Muscle of leg (tissue), 11 donors: ENCODE results near the gene LMO1. TPM values are rescaled to one million over a fixed set of nuclear protein-coding genes. Genes with fewer than 3 reads are reported as not detected.

Experiments
- DNase-seq: peaks from one replicate; pipeline ENCODE4 v3.0.0; 2013
- H3K27ac ChIP-seq: one replicate; pipeline ENCODE4 v1.5.1; 2013; ENCODE audit warnings: mild to moderate bottlenecking, low read length, control low read depth
- H3K27me3 ChIP-seq: one replicate; pipeline ENCODE4 v1.6.1; 2013; ENCODE audit warnings: low read length; ENCODE audit not compliant: control insufficient read depth, insufficient read depth
- H3K36me3 ChIP-seq: one replicate; pipeline ENCODE4 v1.6.1; 2013; ENCODE audit warnings: low read length; ENCODE audit not compliant: control insufficient read depth, insufficient read depth
- H3K4me1 ChIP-seq: one replicate; pipeline ENCODE4 v1.6.1; 2013; ENCODE audit warnings: low read length; ENCODE audit not compliant: control insufficient read depth, insufficient read depth
- H3K4me3 ChIP-seq: one replicate; pipeline ENCODE4 v1.5.1; 2013; ENCODE audit warnings: low read length, control low read depth
- H3K9me3 ChIP-seq: replicated peaks from 2 replicates; pipeline ENCODE4 v1.6.1; 2013; ENCODE audit warnings: low read depth, low read length; ENCODE audit not compliant: control insufficient read depth
- WGBS: methylation state at CpG from one replicate; pipeline ENCODE4 v1.1.5; 2013; ENCODE audit warnings: missing lambda C conversion rate; ENCODE audit not compliant: insufficient coverage; 5-methylcytosine and 5-hydroxymethylcytosine counted together
- polyA plus RNA-seq, 8 donors: library from polyadenylated mRNA; unstranded; fragments of 120-200 nt; gene quantifications; one replicate each; pipeline versions ENCODE4 v1.2.1 to v1.2.3, GENCODE V29; 2013; ENCODE audit warnings: inconsistent platforms in 1 of 8, low replicate concordance in 1 of 8; ENCODE audit not compliant: insufficient read length in 8 of 8, insufficient read depth in 1 of 8
- total RNA-seq: library from RNA; stranded (reverse); fragments of 120-200 nt; gene quantifications from one replicate; pipeline ENCODE4 v1.2.4, GENCODE V29; 2013

Gene LMO1
- total and polyA plus RNA-seq, 9 donors, result 0.59 to 3.4 (median 2.0) TPM

DNA sequence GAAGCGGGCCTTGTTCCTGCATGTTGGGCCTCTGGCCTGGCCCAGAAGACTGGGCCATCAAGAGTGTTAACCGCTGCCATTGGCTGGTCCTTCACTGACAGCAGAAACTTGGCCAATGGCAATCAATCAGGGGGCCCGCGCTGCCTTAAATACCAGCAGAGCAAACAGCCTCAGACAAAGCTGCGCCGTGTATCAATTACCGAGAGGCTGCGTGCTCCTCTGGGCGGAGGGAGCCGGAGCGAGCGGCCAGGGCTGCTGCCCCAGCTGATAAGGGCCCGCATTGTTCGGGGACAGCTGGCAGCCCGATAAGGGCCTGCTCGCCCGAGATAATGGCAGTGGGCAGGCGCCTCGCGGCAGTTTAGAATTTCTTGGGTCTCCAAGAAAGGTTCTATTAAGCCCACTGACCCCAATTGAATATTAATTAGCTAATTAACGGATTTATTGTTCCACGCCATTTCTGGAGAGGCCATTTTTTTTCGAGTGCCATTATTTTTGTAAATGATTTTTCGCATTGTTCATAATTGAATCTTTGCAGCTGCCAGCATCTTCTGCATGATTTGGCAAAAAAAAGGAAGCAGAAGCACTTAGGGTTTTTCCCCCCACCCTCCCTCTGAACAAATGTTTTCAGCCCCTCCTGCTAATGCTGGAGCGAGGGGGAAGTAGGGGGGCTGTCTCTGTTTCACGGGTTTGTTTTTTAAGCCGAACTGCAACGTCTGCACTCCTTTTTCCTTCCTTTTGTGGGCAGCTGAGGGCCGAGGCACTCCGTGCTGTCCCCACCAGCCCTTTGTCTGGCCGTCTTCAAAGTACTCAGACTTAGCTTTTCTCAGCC, 57.2 kb downstream of the LMO1 start:
- WGBS, result 52% methylated on average over 12 of the region's 31 CpGs
- H3K9me3 ChIP-seq, result no peaks in the 10 kb centered on the region
- H3K27ac ChIP-seq, result peak overlapping the region; percentile 75
- no peaks in the 10 kb centered on the region for H3K27me3 ChIP-seq
- no peaks in the 10 kb centered on the region for H3K36me3 ChIP-seq
- H3K4me1 ChIP-seq, result peaks cover 25% of the 10 kb centered on the region
- peak overlapping the region; percentile 19 for H3K4me3 ChIP-seq
- DNase-seq, result peak; percentile 82

GRCh38 chr11:8205566-8205965, 58.1 kb downstream of the LMO1 start:
- Histone ChIP-seq H3K4me1 (peaks cover 26% of the 10 kb centered on the region), H3K9me3 (no peaks in the 10 kb centered on the region), H3K4me3 (no peak overlapping the region), H3K27ac (no peak overlapping the region), H3K36me3 (no peaks in the 10 kb centered on the region), H3K27me3 (no peaks in the 10 kb centered on the region)
- 74% methylated on average over 4 of the region's 8 CpGs for WGBS
- DNase-seq, result no peak

- H3K4me3 ChIP-seq, result no peak overlapping the region
Observed at GRCh38 chr11:8204596-8204995, 59.1 kb downstream of the LMO1 start.

GRCh38 chr11:8204025-8204424, 59.7 kb downstream of the LMO1 start:
- Histone ChIP-seq H3K9me3 (no peaks in the 10 kb centered on the region), H3K27me3 (no peaks in the 10 kb centered on the region), H3K36me3 (no peaks in the 10 kb centered on the region), H3K4me3 (no peak overlapping the region), H3K27ac (no peak overlapping the region), H3K4me1 (peaks cover 26% of the 10 kb centered on the region)
- DNase-seq, result no peak
- WGBS, result 45% methylated on average over 5 of the region's 5 CpGs

More at GRCh38 chr11:8204596-8204995, 59.1 kb downstream of the LMO1 start:
- no peak overlapping the region for H3K27ac ChIP-seq
- H3K9me3 ChIP-seq, result no peaks in the 10 kb centered on the region
- peaks cover 26% of the 10 kb centered on the region for H3K4me1 ChIP-seq
- WGBS, result 83% methylated on average over 3 of the region's 5 CpGs
- no peaks in the 10 kb centered on the region for H3K27me3 ChIP-seq
- H3K36me3 ChIP-seq, result no peaks in the 10 kb centered on the region
- DNase-seq, result no peak

GRCh38 chr11:8203414-8203715, 60.3 kb downstream of the LMO1 start:
- no peak overlapping the region for H3K4me3 ChIP-seq
- 83% methylated on average over 2 of the region's 2 CpGs for WGBS
- DNase-seq, result no peak
- H3K27me3 ChIP-seq, result no peaks in the 10 kb centered on the region
- no peaks in the 10 kb centered on the region for H3K36me3 ChIP-seq
- no peaks in the 10 kb centered on the region for H3K9me3 ChIP-seq
- H3K27ac ChIP-seq, result no peak overlapping the region
- peaks cover 26% of the 10 kb centered on the region for H3K4me1 ChIP-seq

- H3K36me3 ChIP-seq, result no peaks in the 10 kb centered on the region
- no peak overlapping the region for H3K27ac ChIP-seq
- DNase-seq, result no peak
- H3K9me3 ChIP-seq, result no peaks in the 10 kb centered on the region
- WGBS, result 74% methylated on average over 11 of the region's 11 CpGs
- no peak overlapping the region for H3K4me3 ChIP-seq
- H3K4me1 ChIP-seq, result peaks cover 26% of the 10 kb centered on the region
- no peaks in the 10 kb centered on the region for H3K27me3 ChIP-seq
Observed at GRCh38 chr11:8202516-8203413, 60.9 kb downstream of the LMO1 start.

DNA sequence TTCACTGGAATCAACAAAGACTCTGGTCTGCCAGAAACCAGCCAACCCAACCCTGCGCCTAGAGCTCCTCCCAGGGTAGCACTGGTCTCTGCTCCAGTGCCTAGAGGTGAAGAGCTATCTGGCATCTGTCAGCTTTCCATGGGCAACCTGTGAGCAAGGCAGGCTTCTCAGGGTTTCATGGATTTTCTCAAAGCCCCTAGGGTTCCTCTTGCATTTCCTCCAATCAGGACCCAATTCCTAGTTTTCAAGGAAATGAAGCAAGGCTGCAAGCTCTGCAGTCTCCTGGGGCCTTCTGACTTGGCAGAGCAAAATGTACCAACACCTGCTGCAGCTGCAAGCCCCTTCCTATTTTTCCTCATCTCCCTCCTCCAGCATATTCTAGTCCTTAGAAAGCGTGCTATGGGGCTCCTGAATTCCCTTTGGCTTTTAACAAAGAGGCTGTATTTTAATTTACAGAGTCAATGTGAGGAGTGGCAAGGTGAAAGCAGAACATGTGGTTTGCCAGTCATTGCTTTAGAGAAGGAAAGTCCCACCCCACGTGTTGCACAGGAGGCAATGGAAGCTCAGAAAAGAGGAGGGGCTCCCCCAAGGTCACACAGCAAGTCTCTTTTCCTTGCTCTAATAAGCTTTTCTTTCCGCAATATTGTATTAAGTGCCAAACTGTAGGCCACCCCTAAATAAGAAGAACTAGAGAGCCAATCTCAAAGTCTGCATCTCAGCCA, 61.9 kb downstream of the LMO1 start:
- Histone ChIP-seq H3K9me3 (no peaks in the 10 kb centered on the region), H3K4me3 (no peak overlapping the region), H3K27me3 (no peaks in the 10 kb centered on the region), H3K36me3 (no peaks in the 10 kb centered on the region), H3K27ac (peak overlapping the region; percentile 55), H3K4me1 (peaks cover 16% of the 10 kb centered on the region)
- 43% methylated on average over 2 of the region's 4 CpGs for WGBS
- DNase-seq, result peak; percentile 78

GRCh38 chr11:8199676-8200075, 64.0 kb downstream of the LMO1 start:
- Histone ChIP-seq H3K4me3 (no peak overlapping the region), H3K4me1 (peaks cover 5% of the 10 kb centered on the region), H3K27ac (no peak overlapping the region), H3K9me3 (no peaks in the 10 kb centered on the region), H3K36me3 (no peaks in the 10 kb centered on the region), H3K27me3 (peaks cover 2% of the 10 kb centered on the region)
- DNase-seq, result no peak
- WGBS, result 57% methylated on average over 1 of the region's 2 CpGs

DNA sequence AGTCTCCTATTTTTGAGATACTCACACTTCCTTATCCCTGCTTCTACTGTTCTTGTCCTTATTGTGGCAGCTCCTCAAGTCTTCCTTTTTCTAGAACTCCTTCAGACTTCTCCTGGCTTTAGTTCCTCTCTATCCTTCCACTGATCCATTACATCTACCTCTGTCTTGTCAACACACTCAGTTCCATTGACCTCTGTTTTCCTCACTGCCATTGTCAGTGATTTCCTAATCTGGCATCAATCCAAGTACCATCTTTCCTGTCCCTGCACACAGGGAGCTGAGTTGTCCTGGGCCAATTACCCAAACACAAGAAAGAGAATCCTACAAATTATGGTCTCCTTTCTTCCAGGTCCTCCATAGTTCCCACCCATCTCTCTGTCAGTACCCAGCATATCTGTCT, 66.9 kb downstream of the LMO1 start:
- Histone ChIP-seq H3K27me3 (peaks cover 4% of the 10 kb centered on the region), H3K36me3 (no peaks in the 10 kb centered on the region), H3K4me1 (peaks cover 4% of the 10 kb centered on the region), H3K27ac (no peak overlapping the region), H3K9me3 (no peaks in the 10 kb centered on the region), H3K4me3 (no peak overlapping the region)
- no peak for DNase-seq

- 74% methylated on average over 4 of the region's 4 CpGs for WGBS
- no peak overlapping the region for H3K4me3 ChIP-seq
- DNase-seq, result no peak
- peaks cover 4% of the 10 kb centered on the region for H3K27me3 ChIP-seq
- H3K27ac ChIP-seq, result no peak overlapping the region
- no peaks in the 10 kb centered on the region for H3K4me1 ChIP-seq
- H3K9me3 ChIP-seq, result no peaks in the 10 kb centered on the region
- H3K36me3 ChIP-seq, result no peaks in the 10 kb centered on the region
Observed at GRCh38 chr11:8194956-8195355, 68.7 kb downstream of the LMO1 start.
